ENCODE results near the gene ABCC3.

The ABCC3 gene

DNA sequence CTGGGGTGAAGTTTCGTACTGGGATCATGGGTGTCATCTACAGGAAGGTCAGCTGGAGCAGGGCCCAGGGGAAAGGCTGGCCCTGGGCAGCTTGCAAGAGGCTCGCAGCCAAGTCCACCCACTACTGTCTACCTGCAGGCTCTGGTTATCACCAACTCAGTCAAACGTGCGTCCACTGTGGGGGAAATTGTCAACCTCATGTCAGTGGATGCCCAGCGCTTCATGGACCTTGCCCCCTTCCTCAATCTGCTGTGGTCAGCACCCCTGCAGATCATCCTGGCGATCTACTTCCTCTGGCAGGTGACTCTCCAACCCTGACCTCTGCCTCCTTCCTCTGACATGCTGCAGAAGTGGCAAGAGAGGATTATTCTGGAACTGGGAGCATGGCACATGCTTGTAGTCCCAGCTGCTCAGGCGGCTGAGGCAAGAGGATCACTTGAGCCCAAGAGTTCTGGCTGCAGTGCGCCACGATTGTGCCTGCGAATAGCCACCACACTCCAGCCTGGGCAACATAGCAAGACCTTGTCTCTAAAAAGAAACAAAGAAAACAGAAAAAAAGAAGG is 29.2 kb downstream of the ABCC3 start:
- in situ Hi-C loops (cut with MboI; ENCODE audit: low sequenced_read_pairs, unreplicated experiment) = no loop called here
- TF ChIP-seq, protein P1, sequence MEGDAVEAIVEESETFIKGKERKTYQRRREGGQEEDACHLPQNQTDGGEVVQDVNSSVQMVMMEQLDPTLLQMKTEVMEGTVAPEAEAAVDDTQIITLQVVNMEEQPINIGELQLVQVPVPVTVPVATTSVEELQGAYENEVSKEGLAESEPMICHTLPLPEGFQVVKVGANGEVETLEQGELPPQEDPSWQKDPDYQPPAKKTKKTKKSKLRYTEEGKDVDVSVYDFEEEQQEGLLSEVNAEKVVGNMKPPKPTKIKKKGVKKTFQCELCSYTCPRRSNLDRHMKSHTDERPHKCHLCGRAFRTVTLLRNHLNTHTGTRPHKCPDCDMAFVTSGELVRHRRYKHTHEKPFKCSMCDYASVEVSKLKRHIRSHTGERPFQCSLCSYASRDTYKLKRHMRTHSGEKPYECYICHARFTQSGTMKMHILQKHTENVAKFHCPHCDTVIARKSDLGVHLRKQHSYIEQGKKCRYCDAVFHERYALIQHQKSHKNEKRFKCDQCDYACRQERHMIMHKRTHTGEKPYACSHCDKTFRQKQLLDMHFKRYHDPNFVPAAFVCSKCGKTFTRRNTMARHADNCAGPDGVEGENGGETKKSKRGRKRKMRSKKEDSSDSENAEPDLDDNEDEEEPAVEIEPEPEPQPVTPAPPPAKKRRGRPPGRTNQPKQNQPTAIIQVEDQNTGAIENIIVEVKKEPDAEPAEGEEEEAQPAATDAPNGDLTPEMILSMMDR (IDR thresholded peaks at IDR 0.05; ENCODE audit: borderline replicate concordance, control extremely low read depth, extremely low read depth, insufficient read depth, missing control alignments) = no peak
- DNase-seq (ENCODE audit: low spot score) = no peak

DNA sequence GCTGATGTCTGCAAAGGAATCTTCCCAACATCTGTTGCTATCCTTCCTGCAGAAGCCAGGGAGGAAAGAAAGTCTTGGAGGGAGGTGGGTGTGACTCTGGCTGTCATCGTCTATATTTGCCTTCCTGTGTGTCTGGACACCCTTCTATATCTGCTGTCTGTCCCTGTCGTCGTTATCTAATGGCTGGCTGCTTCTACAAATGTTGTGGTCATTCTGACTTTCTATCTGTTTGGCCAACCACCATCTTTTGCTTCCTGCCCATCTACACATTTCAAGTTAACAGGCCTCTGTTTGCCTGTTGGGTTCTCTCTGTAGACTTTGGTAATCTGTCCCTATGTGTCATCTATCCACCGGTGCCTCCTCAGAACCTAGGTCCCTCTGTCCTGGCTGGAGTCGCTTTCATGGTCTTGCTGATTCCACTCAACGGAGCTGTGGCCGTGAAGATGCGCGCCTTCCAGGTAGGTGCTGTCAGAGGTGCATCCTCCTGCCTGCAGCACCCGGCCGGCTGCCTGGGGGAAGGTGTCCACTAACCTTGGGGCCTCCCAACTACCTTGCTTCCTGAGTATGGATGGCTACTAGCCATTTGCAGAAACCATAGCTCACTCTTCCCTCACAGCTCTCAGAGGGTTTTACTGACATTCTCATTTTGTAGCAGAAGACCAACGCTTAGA is 30.2 kb downstream of the ABCC3 start:
- TF ChIP-seq, protein P1 (IDR thresholded peaks at IDR 0.05; ENCODE audit: borderline replicate concordance, control extremely low read depth, extremely low read depth, insufficient read depth, missing control alignments) = no peak
- in situ Hi-C loops (cut with MboI; ENCODE audit: low sequenced_read_pairs, unreplicated experiment) = no loop called here
- no peak for DNase-seq (ENCODE audit: low spot score)

DNA sequence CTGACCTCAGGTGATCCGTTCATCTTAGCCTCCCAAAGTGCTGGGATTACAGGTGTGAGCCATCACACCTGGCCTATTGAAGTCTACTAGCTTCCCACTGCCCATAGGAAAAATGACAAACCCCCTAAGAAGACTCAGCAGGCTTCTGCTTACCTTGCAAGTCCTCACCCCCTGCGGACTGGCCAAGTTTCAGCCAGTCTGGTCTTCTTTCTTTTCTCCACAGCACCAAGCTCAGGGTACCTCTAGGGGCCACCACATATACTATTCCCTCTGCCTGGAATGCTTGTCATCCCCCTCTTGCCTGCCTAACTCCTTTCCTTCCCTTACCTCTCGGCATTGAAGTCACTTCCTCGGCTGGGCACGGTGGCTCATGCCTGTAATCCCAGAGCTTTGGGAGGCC is 31.2 kb downstream of the ABCC3 start:
- in situ Hi-C loops (cut with MboI; ENCODE audit: low sequenced_read_pairs, unreplicated experiment) = no loop called here
- DNase-seq (ENCODE audit: low spot score) = no peak
- TF ChIP-seq, protein P1 (IDR thresholded peaks at IDR 0.05; ENCODE audit: borderline replicate concordance, control extremely low read depth, extremely low read depth, insufficient read depth, missing control alignments) = no peak

DNA sequence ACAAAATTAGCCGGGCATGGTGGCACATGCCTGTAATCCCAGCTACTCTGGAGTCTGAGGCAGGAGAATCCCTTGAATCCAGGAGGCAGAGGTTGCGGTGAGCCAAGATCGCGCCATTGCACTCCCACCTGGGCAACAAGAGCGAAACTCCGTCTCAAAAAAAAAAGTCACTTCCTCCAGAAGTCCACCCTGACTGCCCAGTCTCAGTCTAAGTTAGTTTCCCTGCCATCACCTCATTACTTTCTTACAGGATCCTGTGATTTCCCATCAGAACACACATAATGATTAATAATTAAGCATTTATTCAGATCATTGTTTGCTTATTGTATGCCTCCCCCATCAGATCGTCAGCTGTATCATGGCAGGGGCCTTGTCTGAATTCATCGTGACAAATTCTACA is 31.6 kb downstream of the ABCC3 start:
- TF ChIP-seq, protein P1 (IDR thresholded peaks at IDR 0.05; ENCODE audit: borderline replicate concordance, control extremely low read depth, extremely low read depth, insufficient read depth, missing control alignments) = no peak
- in situ Hi-C loops (cut with MboI; ENCODE audit: low sequenced_read_pairs, unreplicated experiment) = no loop called here

DNA sequence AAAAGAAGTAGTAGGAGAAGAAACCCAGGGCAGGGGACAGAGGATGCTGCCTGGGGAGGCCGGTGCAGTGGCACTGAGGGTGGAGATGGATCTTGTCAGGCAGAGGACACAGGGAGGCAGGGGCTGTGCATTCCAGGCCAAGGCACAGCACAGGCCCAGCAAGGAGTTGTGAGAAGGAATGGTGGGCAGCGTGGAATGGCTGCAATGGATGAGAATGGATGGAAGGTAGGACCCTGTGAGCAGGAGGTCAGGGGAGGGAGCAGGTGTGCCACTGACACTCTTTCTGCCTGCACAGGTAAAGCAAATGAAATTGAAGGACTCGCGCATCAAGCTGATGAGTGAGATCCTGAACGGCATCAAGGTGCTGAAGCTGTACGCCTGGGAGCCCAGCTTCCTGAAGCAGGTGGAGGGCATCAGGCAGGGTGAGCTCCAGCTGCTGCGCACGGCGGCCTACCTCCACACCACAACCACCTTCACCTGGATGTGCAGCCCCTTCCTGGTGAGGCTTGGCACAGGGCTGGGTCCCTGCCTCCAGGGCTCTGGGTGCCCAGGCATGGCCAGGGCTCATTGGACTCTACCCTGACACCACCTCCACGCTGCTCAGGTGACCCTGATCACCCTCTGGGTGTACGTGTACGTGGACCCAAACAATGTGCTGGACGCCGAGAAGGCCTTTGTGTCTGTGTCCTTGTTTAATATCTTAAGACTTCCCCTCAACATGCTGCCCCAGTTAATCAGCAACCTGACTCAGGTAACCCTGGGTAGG is 32.8 kb downstream of the ABCC3 start:
- DNase-seq (ENCODE audit: low spot score) = no peak
- in situ Hi-C loops (cut with MboI; ENCODE audit: low sequenced_read_pairs, unreplicated experiment) = no loop called here
- TF ChIP-seq, protein P1 (IDR thresholded peaks at IDR 0.05; ENCODE audit: borderline replicate concordance, control extremely low read depth, extremely low read depth, insufficient read depth, missing control alignments) = no peak

More for the DNA sequence above, 31.6 kb downstream of the ABCC3 start:
- DNase-seq (ENCODE audit: low spot score) = no peak

DNA sequence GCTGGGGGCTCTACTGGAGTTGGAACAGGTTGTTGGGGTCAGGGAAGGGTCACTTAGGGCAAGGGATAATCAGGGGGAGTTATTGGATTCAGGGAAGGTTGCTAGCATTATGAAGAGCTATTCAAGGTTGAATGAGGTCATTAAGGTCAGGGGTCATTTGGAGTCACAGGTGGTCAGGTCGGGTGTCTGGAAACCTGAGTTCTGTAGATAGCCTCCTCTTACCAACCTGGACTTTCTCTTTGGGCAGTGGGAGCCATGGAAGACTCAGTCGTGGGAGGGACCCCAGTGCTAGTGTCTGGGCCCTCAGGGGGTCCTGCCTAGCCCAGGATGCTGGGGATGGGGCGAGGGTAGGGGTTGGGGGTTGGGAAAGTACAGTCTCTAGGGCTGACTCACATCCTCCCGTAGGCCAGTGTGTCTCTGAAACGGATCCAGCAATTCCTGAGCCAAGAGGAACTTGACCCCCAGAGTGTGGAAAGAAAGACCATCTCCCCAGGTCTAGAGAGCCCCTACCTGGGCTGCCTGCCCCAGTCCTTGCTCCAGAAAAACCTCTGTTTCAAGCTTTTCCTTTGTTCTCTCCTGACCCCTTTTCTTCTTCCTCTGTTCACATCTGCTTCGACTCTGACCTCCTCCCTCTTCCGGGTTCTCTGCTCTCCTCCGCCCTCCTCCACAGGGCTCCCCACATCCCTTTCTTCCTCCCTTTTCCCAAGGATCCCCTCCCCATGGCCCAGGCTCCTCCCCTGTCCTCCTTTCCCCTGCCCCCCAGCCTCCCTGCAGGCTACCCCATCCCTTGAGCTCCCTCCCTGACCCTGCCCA is 33.5 kb downstream of the ABCC3 start:
- in situ Hi-C loops (cut with MboI; ENCODE audit: low sequenced_read_pairs, unreplicated experiment) = no loop called here
- no peak for DNase-seq (ENCODE audit: low spot score)
- TF ChIP-seq, protein P1 (IDR thresholded peaks at IDR 0.05; ENCODE audit: borderline replicate concordance, control extremely low read depth, extremely low read depth, insufficient read depth, missing control alignments) = no peak
